HCT116 (cell line): ENCODE results near the gene ARAP1. TPM values are rescaled to one million over a fixed set of nuclear protein-coding genes. Genes with fewer than 3 reads are reported as not detected.

Experiments used
- ATAC-seq: fragments of 200-7000 bp; cut with Tn5 transposase; 2 replicates; pipeline ENCODE4 v1.9.1; 2020; ENCODE audit warnings: mild to moderate bottlenecking, moderate library complexity
- BruUV-seq: library from RNA; stranded (reverse); fragments of 400-500 nt; replicated peaks from 2 replicates; lab custom pipeline; 2021; lab: Mats Ljungman, UMichigan
- CTCF ChIA-PET: fragments of 300-600 bp; sonication (Branson Sonifier 250); formaldehyde crosslinking; loops from one replicate; lab custom pipeline; 2021; ENCODE audit warnings: antibody characterized with exemption; lab: Charles Lee
- POLR2A ChIA-PET: fragments of 300-600, 350-600 bp; sonication (Branson Sonifier 250); formaldehyde crosslinking; loops from one replicate; lab custom pipeline; 2021; ENCODE audit warnings: antibody characterized with exemption; lab: Charles Lee
- RAD21 ChIA-PET, 2 experiments: fragments of 300-600 bp; sonication (Branson Sonifier 250); formaldehyde crosslinking; loops; one replicate each; lab custom pipeline; 2023; ENCODE audit warnings: low total read pairs in 2 of 2; ENCODE audit not compliant: uncharacterized antibody in 2 of 2, unreplicated experiment in 2 of 2, low non-redundant PET in 1 of 2; lab: Charles Lee
- DNase-seq: peaks from one replicate; pipeline ENCODE4 v3.0.0-alpha.2; 2010; ENCODE audit warnings: low read depth, low spot score
- H2AFZ ChIP-seq: fragments of 200-600 bp; shearing (Covaris generic), sonication (generic); 2 replicates; pipeline ENCODE4 v1.6.1; 2017; ENCODE audit warnings: low read depth, mixed run types, mixed read lengths, antibody characterized with exemption, low read length; ENCODE audit not compliant: poor library complexity, severe bottlenecking
- H3K27ac ChIP-seq: 2 replicates; pipeline ENCODE4 v1.5.1; 2012; ENCODE audit warnings: low read depth, low read length
- H3K27me3 ChIP-seq: fragments of 200-600 bp; sonication (generic); 2 replicates; pipeline ENCODE4 v1.6.1; 2016; ENCODE audit warnings: mixed run types, low read length, mixed read lengths; ENCODE audit not compliant: insufficient read depth
- H3K36me3 ChIP-seq, 2 experiments: fragments of 200-500 bp in 1 of 2; fragments of 200-600 bp in 1 of 2; sonication (Bioruptor generic) in 1 of 2; sonication (generic) in 1 of 2; 2 replicates each; pipeline versions ENCODE4 v1.5.1 to v1.6.1; 2014 to 2016; ENCODE audit warnings: low read length in 2 of 2, inconsistent platforms in 1 of 2, mixed read lengths in 1 of 2, mixed run types in 1 of 2; ENCODE audit not compliant: insufficient read depth in 2 of 2, control insufficient read depth in 1 of 2
- H3K4me1 ChIP-seq, 2 experiments: fragments of 200-600 bp in 1 of 2; sonication (generic) in 1 of 2; 2 replicates each; pipeline versions ENCODE4 v1.5.1 to v1.6.1; 2012 to 2017; ENCODE audit warnings: low read length in 2 of 2, inconsistent platforms in 1 of 2, mild to moderate bottlenecking in 1 of 2, mixed read lengths in 1 of 2, mixed run types in 1 of 2, moderate library complexity in 1 of 2; ENCODE audit not compliant: insufficient read depth in 2 of 2, control insufficient read depth in 1 of 2
- H3K4me2 ChIP-seq: fragments of 200-600 bp; sonication (generic); 2 replicates; pipeline ENCODE4 v1.6.1; 2017; ENCODE audit warnings: mixed run types, low read length, mixed read lengths
- H3K4me3 ChIP-seq, 2 experiments: fragments of 200-600 bp in 1 of 2; sonication (generic) in 1 of 2; replicated peaks in 1 of 2; 2 replicates each; pipeline ENCODE4 v1.5.1; 2011 to 2016; ENCODE audit warnings: low read length in 2 of 2, control low read depth in 1 of 2, low read depth in 1 of 2, mild to moderate bottlenecking in 1 of 2, mixed read lengths in 1 of 2, mixed run types in 1 of 2
- H3K79me2 ChIP-seq: fragments of 200-600 bp; sonication (generic); 2 replicates; pipeline ENCODE4 v1.6.1; 2017; ENCODE audit warnings: mild to moderate bottlenecking, mixed run types, low read length, moderate library complexity, mixed read lengths; ENCODE audit not compliant: insufficient read depth
- H3K9ac ChIP-seq: fragments of 200-600 bp; sonication (generic); 2 replicates; pipeline ENCODE4 v1.6.1; 2016; ENCODE audit warnings: low read length, mixed read lengths
- H3K9me2 ChIP-seq: fragments of 200-600 bp; sonication (generic), shearing (Covaris generic); 2 replicates; pipeline ENCODE4 v1.6.1; 2017; ENCODE audit warnings: mixed run types, mild to moderate bottlenecking, moderate library complexity; ENCODE audit not compliant: insufficient read depth
- H3K9me3 ChIP-seq, 2 experiments: fragments of 200-500 bp in 1 of 2; fragments of 200-600 bp in 1 of 2; sonication (Bioruptor generic) in 1 of 2; sonication (generic) in 1 of 2; 2 replicates each; pipeline ENCODE4 v1.6.1; 2014 to 2017; ENCODE audit warnings: low read length in 2 of 2, mixed read lengths in 2 of 2, inconsistent platforms in 1 of 2, low read depth in 1 of 2, mild to moderate bottlenecking in 1 of 2, mixed run types in 1 of 2, moderate library complexity in 1 of 2; ENCODE audit not compliant: control insufficient read depth in 1 of 2, insufficient read depth in 1 of 2
- H4K20me1 ChIP-seq: fragments of 200-600 bp; sonication (generic), shearing (Covaris generic); 2 replicates; pipeline ENCODE4 v1.6.1; 2017; ENCODE audit warnings: mixed run types, mild to moderate bottlenecking, moderate library complexity; ENCODE audit not compliant: insufficient read depth
- ATF3 ChIP-seq: IDR thresholded peaks from 2 replicates; pipeline ENCODE4 v1.6.1; 2012
- CBX3 ChIP-seq: IDR thresholded peaks from 2 replicates; pipeline ENCODE4 v1.6.1; 2012; ENCODE audit warnings: low read depth
- CEBPB ChIP-seq: IDR thresholded peaks from 2 replicates; pipeline ENCODE4 v1.6.1; 2012; ENCODE audit warnings: low read depth
- ELF1 ChIP-seq: IDR thresholded peaks from 2 replicates; pipeline ENCODE4 v1.6.1; 2012; ENCODE audit warnings: low read depth, borderline replicate concordance
- EZH2phosphoT487 ChIP-seq: fragments of 200-600 bp; IDR thresholded peaks from 2 replicates; pipeline ENCODE4 v1.6.1; 2018; ENCODE audit warnings: antibody characterized with exemption, borderline replicate concordance
- FOSL1 ChIP-seq: IDR thresholded peaks from 2 replicates; pipeline ENCODE4 v1.6.1; 2012; ENCODE audit warnings: low read depth
- JUND ChIP-seq: IDR thresholded peaks from 2 replicates; pipeline ENCODE4 v1.6.1; 2012
- POLR2A ChIP-seq: IDR thresholded peaks from 2 replicates; pipeline ENCODE4 v1.7.0; 2011; ENCODE audit warnings: borderline replicate concordance; ENCODE audit not compliant: insufficient read depth, insufficient read length; ENCODE audit errors: extremely low read depth
- POLR2AphosphoS5 ChIP-seq: IDR thresholded peaks from 2 replicates; pipeline ENCODE4 v1.6.1; 2011; ENCODE audit warnings: mild to moderate bottlenecking, low read depth, low read length, moderate library complexity
- SIN3A ChIP-seq: IDR thresholded peaks from 2 replicates; pipeline ENCODE4 v1.6.1; 2012; ENCODE audit warnings: low read depth
- SP1 ChIP-seq: IDR thresholded peaks from 2 replicates; pipeline ENCODE4 v1.6.1; 2012; ENCODE audit warnings: low read depth
- SRF ChIP-seq: IDR thresholded peaks from 2 replicates; pipeline ENCODE4 v1.6.1; 2012; ENCODE audit warnings: low read depth
- TCF7L2 ChIP-seq: IDR thresholded peaks from 2 replicates; pipeline ENCODE4 v1.7.0; 2011; ENCODE audit warnings: borderline replicate concordance, inconsistent platforms; ENCODE audit not compliant: insufficient read depth, insufficient read length; ENCODE audit errors: extremely low read depth
- YY1 ChIP-seq: IDR thresholded peaks from 2 replicates; pipeline ENCODE4 v1.6.1; 2011; ENCODE audit warnings: low read length, low read depth, moderate library complexity, mild to moderate bottlenecking; ENCODE audit not compliant: insufficient replicate concordance; ENCODE audit errors: extremely low read depth
- intact Hi-C: fragments of 100-400 bp; cut with micrococcal nuclease; formaldehyde crosslinking; loops from 2 replicates; pipeline ENCODE4 v1.10.0; 2022
- total RNA-seq: library from RNA; stranded (reverse); gene quantifications from one replicate; pipeline ENCODE4 v1.2.1, GENCODE V29; 2021; ENCODE audit not compliant: unreplicated experiment
- TF ChIP-seq, protein P1 (sequence below): IDR thresholded peaks from 2 replicates; pipeline ENCODE4 v1.6.1; 2012
- TF ChIP-seq, protein P2 (sequence below): IDR thresholded peaks from 2 replicates; pipeline ENCODE4 v1.6.1; 2012; ENCODE audit warnings: low read depth
- TF ChIP-seq, protein P3 (sequence below): IDR thresholded peaks from 2 replicates; pipeline ENCODE4 v1.6.1; 2011; ENCODE audit warnings: mild to moderate bottlenecking, low read length, moderate library complexity; ENCODE audit not compliant: insufficient replicate concordance; ENCODE audit errors: extremely low read depth

ARAP1 gene
- total RNA-seq, 1 experiment from 2014 or later: 57.4 TPM

DNA sequence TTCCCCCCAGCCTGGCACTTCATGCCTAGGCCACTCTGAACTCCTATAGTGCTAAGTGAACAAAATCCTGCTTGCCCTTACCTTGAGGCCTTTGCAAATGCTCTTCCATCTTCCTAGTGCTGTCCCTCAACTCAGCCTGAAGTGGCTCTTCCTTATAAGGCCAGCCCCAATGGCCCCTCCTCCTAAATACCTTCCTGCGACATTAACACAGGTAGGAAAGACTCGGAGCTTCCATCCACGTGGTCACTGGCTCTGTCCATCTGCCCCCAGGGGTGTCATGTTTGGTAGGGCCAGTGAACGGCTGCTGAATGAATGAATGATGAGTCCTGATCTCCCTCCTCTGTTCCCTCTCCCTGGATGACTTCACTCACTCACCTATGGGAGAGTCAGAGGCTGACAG, 82.2 kb downstream of the ARAP1 start:
- no peak overlapping the region for H3K4me2 ChIP-seq
- no peaks in the 10 kb centered on the region for H3K79me2 ChIP-seq
- DNase-seq (no peak), ATAC-seq (no peak)
- no peaks in the 10 kb centered on the region for H3K36me3 ChIP-seq
- ChIA-PET POLR2A (no interaction called here), CTCF (no interaction called here), RAD21 (no interaction called here)
- no peak overlapping the region for H3K4me3 ChIP-seq
- peaks cover 21% of the 10 kb centered on the region for H3K27me3 ChIP-seq
- TF ChIP-seq SRF (no peak), POLR2AphosphoS5 (no peak), SP1 (no peak), FOSL1 (no peak)
- no peaks in the 10 kb centered on the region for H4K20me1 ChIP-seq
- H2AFZ ChIP-seq: no peak overlapping the region
- intact Hi-C loops: no loop called here
- H3K27ac ChIP-seq: no peak overlapping the region
- no peaks in the 10 kb centered on the region for H3K9me2 ChIP-seq
- H3K9me3 ChIP-seq: peaks cover 9 to 15% of the 10 kb centered on the region in 2 experiments; a peak in 2 of 4 replicates
- no peaks in the 10 kb centered on the region for H3K4me1 ChIP-seq
- no TSS peak for BruUV-seq
- H3K9ac ChIP-seq: no peak overlapping the region

GRCh38 chr11:72669527-72669926, 82.7 kb downstream of the ARAP1 start:
- H2AFZ ChIP-seq: no peak overlapping the region
- no TSS peak for BruUV-seq
- H3K36me3 ChIP-seq: no peaks in the 10 kb centered on the region
- peaks cover 19% of the 10 kb centered on the region for H3K27me3 ChIP-seq
- no peak for ATAC-seq
- H3K4me1 ChIP-seq: no peaks in the 10 kb centered on the region
- H3K4me3 ChIP-seq: no peak overlapping the region
- CTCF ChIA-PET: no interaction called here
- RAD21 ChIA-PET: no interaction called here
- no peak for DNase-seq
- H4K20me1 ChIP-seq: no peaks in the 10 kb centered on the region
- intact Hi-C loops: no loop called here
- no peak overlapping the region for H3K27ac ChIP-seq
- no peak overlapping the region for H3K4me2 ChIP-seq
- no peaks in the 10 kb centered on the region for H3K9me2 ChIP-seq
- peaks cover 9 to 15% of the 10 kb centered on the region in 2 experiments; a peak in 2 of 4 replicates for H3K9me3 ChIP-seq
- POLR2A ChIA-PET: no interaction called here
- no peaks in the 10 kb centered on the region for H3K79me2 ChIP-seq
- no peak overlapping the region for H3K9ac ChIP-seq
- no peak for TF ChIP-seq ATF3
- TF ChIP-seq, protein P1, sequence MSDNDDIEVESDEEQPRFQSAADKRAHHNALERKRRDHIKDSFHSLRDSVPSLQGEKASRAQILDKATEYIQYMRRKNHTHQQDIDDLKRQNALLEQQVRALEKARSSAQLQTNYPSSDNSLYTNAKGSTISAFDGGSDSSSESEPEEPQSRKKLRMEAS: no peak
- TF ChIP-seq EZH2phosphoT487: no peak
- no peak for TF ChIP-seq JUND
- no peak for TF ChIP-seq FOSL1
- TF ChIP-seq POLR2A: no peak
- TF ChIP-seq CBX3: no peak
- no peak for TF ChIP-seq ELF1
- TF ChIP-seq CEBPB: no peak
- TF ChIP-seq, protein P2, sequence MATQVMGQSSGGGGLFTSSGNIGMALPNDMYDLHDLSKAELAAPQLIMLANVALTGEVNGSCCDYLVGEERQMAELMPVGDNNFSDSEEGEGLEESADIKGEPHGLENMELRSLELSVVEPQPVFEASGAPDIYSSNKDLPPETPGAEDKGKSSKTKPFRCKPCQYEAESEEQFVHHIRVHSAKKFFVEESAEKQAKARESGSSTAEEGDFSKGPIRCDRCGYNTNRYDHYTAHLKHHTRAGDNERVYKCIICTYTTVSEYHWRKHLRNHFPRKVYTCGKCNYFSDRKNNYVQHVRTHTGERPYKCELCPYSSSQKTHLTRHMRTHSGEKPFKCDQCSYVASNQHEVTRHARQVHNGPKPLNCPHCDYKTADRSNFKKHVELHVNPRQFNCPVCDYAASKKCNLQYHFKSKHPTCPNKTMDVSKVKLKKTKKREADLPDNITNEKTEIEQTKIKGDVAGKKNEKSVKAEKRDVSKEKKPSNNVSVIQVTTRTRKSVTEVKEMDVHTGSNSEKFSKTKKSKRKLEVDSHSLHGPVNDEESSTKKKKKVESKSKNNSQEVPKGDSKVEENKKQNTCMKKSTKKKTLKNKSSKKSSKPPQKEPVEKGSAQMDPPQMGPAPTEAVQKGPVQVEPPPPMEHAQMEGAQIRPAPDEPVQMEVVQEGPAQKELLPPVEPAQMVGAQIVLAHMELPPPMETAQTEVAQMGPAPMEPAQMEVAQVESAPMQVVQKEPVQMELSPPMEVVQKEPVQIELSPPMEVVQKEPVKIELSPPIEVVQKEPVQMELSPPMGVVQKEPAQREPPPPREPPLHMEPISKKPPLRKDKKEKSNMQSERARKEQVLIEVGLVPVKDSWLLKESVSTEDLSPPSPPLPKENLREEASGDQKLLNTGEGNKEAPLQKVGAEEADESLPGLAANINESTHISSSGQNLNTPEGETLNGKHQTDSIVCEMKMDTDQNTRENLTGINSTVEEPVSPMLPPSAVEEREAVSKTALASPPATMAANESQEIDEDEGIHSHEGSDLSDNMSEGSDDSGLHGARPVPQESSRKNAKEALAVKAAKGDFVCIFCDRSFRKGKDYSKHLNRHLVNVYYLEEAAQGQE: no peak
- TF ChIP-seq, protein P3, sequence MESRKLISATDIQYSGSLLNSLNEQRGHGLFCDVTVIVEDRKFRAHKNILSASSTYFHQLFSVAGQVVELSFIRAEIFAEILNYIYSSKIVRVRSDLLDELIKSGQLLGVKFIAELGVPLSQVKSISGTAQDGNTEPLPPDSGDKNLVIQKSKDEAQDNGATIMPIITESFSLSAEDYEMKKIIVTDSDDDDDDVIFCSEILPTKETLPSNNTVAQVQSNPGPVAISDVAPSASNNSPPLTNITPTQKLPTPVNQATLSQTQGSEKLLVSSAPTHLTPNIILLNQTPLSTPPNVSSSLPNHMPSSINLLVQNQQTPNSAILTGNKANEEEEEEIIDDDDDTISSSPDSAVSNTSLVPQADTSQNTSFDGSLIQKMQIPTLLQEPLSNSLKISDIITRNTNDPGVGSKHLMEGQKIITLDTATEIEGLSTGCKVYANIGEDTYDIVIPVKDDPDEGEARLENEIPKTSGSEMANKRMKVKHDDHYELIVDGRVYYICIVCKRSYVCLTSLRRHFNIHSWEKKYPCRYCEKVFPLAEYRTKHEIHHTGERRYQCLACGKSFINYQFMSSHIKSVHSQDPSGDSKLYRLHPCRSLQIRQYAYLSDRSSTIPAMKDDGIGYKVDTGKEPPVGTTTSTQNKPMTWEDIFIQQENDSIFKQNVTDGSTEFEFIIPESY: no peak
- no peak for TF ChIP-seq SIN3A
- no peak for TF ChIP-seq YY1
- TF ChIP-seq TCF7L2: no peak
- TF ChIP-seq SP1: no peak
